OCI-LY7 (cell line): ENCODE measurements around the gene MAP3K5.

Experiments
- EZH2phosphoT487 ChIP-seq: fragments of 200-600 bp; sonication (generic); IDR thresholded peaks from 2 replicates; pipeline ENCODE4 v1.6.1; 2018; ENCODE audit warnings: low read depth, borderline replicate concordance, mild to moderate bottlenecking, mixed run types, antibody characterized with exemption, low read length, moderate library complexity, mixed read lengths
- TF ChIP-seq, protein P1 (sequence below): fragments of 200-600 bp; sonication (generic); conservative IDR thresholded peaks from 2 replicates; pipeline ENCODE4 v1.5.1; 2014; ENCODE audit warnings: mild to moderate bottlenecking, antibody characterized with exemption, low read length, moderate library complexity, mixed read lengths

DNA sequence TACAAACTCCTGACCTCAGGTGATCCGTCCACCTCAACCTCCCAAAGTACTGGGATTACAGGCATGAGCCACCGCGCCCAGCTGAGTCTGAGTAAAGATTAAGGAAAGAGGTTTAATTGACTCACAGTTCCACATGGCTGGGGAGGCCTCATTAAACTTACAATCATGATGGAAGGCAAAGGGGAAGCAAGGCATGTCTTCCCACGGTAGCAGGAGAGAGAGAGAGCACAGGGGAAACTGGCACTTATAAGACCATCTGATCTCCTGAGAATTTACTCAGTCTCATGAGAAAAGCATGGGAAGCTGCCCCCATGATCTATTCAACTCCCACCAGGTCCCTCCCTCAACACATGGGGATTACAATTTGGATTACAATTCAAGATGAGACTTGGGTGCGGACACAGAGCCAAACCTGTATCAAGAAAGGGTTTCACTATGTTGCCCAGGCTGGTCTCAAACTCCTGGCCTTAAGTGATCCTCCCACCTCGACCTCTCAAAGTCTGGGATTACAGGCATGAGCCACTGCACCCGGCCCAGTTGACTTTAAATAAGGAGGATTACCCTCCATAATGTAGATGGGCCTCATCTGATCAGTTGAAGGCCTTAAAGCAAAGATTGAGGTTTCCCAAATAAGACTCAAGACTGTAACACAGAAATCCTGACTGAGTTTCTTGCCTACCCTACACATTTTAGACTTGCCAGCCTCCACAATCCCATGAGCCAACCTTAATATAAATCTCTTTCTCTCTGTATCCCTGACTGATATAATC is 17.0 kb upstream of the MAP3K5 start:
- TF ChIP-seq, protein P1, sequence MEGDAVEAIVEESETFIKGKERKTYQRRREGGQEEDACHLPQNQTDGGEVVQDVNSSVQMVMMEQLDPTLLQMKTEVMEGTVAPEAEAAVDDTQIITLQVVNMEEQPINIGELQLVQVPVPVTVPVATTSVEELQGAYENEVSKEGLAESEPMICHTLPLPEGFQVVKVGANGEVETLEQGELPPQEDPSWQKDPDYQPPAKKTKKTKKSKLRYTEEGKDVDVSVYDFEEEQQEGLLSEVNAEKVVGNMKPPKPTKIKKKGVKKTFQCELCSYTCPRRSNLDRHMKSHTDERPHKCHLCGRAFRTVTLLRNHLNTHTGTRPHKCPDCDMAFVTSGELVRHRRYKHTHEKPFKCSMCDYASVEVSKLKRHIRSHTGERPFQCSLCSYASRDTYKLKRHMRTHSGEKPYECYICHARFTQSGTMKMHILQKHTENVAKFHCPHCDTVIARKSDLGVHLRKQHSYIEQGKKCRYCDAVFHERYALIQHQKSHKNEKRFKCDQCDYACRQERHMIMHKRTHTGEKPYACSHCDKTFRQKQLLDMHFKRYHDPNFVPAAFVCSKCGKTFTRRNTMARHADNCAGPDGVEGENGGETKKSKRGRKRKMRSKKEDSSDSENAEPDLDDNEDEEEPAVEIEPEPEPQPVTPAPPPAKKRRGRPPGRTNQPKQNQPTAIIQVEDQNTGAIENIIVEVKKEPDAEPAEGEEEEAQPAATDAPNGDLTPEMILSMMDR, result no peak
- TF ChIP-seq EZH2phosphoT487, result no peak
